Measurements from ENCODE around the gene DCD. TPM values are rescaled to one million over a fixed set of nuclear protein-coding genes. Genes with fewer than 3 reads are reported as not detected.

The DCD gene
- total and polyA plus RNA-seq, 7 experiments from 2014 or later: not detected

- ChIA-PET POLR2A (no interaction called here), CTCF (interaction anchor here (0.5 to 1.5 kb wide), 2 partner anchors 140 to 414 kb away, joined by 3 to 6 read pairs; no protein-coding TSS in a partner anchor)
- DNase-seq: peak in 7 of 9 donors; percentile 10 to 37 (median 20)
- H3K36me3 ChIP-seq (ENCODE audit: control insufficient read depth in 2 of 3, insufficient read depth in 3 of 3, low read length in 3 of 3): no peaks in the 10 kb centered on the region
- H3K4me3 Mint-ChIP-seq: no peak overlapping the region
- H3K4me1 Mint-ChIP-seq: peaks cover 0 to 4% (median 0%) of the 10 kb centered on the region in 7 donors
- peaks cover 13 to 25% (median 19%) of the 10 kb centered on the region in 5 donors for H3K27me3 Mint-ChIP-seq
- H3K9me3 Mint-ChIP-seq: no peaks in the 10 kb centered on the region
- no peaks in the 10 kb centered on the region for H3K4me1 ChIP-seq (ENCODE audit: control insufficient read depth in 2 of 2, insufficient read depth in 2 of 2, low read length in 2 of 2)
- peaks cover 0 to 4% of the 10 kb centered on the region in 2 donors for H3K27me3 ChIP-seq (ENCODE audit: control insufficient read depth in 2 of 2, insufficient read depth in 2 of 2, low read length in 2 of 2)
- H3K4me3 ChIP-seq (ENCODE audit: low read length): no peak overlapping the region
- H3K27ac Mint-ChIP-seq: no peak overlapping the region
- H3K9me3 ChIP-seq (ENCODE audit: control insufficient read depth in 2 of 3, low read length in 3 of 3): no peaks in the 10 kb centered on the region
- intact Hi-C loops (cut with micrococcal nuclease): loop anchor here in 1 of 2 donors (1.0 to 2.0 kb wide), 2 partner anchors 56 to 415 kb away; no protein-coding TSS in a partner anchor
- H3K27ac ChIP-seq (ENCODE audit: low read depth, low read length): no peak overlapping the region
- no peaks in the 10 kb centered on the region for H3K36me3 Mint-ChIP-seq
- peak; percentile 66 for ATAC-seq
These were observed 10.4 kb upstream of the DCD start for GRCh38 chr12:54658306-54659264.

GRCh38 chr12:54657105-54657607 is 9.0 kb upstream of the DCD start:
- Mint-ChIP-seq H3K36me3 (no peaks in the 10 kb centered on the region), H3K4me3 (no peak overlapping the region), H3K9me3 (no peaks in the 10 kb centered on the region), H3K4me1 (peaks cover 0 to 4% (median 0%) of the 10 kb centered on the region in 7 donors), H3K27me3 (peaks cover 23 to 32% (median 29%) of the 10 kb centered on the region in 5 donors), H3K27ac (no peak overlapping the region)
- Histone ChIP-seq H3K27ac (ENCODE audit: low read depth, low read length) (no peak overlapping the region), H3K9me3 (ENCODE audit: control insufficient read depth in 2 of 3, low read length in 3 of 3) (no peaks in the 10 kb centered on the region), H3K36me3 (ENCODE audit: control insufficient read depth in 2 of 3, insufficient read depth in 3 of 3, low read length in 3 of 3) (no peaks in the 10 kb centered on the region), H3K4me1 (ENCODE audit: control insufficient read depth in 2 of 2, insufficient read depth in 2 of 2, low read length in 2 of 2) (no peaks in the 10 kb centered on the region), H3K4me3 (ENCODE audit: low read length) (no peak overlapping the region), H3K27me3 (ENCODE audit: control insufficient read depth in 2 of 2, insufficient read depth in 2 of 2, low read length in 2 of 2) (no peaks in the 10 kb centered on the region)
- ChIA-PET CTCF (no interaction called here), POLR2A (no interaction called here)
- ATAC-seq (no peak), DNase-seq (no peak)
- intact Hi-C loops (cut with micrococcal nuclease): no loop called here

GRCh38 chr12:54654926-54655325 is 6.8 kb upstream of the DCD start:
- Mint-ChIP-seq H3K27me3 (peaks cover 22 to 30% (median 23%) of the 10 kb centered on the region in 5 donors), H3K27ac (no peak overlapping the region), H3K4me3 (no peak overlapping the region), H3K9me3 (no peaks in the 10 kb centered on the region), H3K36me3 (no peaks in the 10 kb centered on the region), H3K4me1 (peaks cover 0 to 4% (median 0%) of the 10 kb centered on the region in 7 donors)
- Histone ChIP-seq H3K9me3 (ENCODE audit: control insufficient read depth in 2 of 3, low read length in 3 of 3) (no peaks in the 10 kb centered on the region), H3K27me3 (ENCODE audit: control insufficient read depth in 2 of 2, insufficient read depth in 2 of 2, low read length in 2 of 2) (no peaks in the 10 kb centered on the region), H3K4me3 (ENCODE audit: low read length) (no peak overlapping the region), H3K36me3 (ENCODE audit: control insufficient read depth in 2 of 3, insufficient read depth in 3 of 3, low read length in 3 of 3) (no peaks in the 10 kb centered on the region), H3K4me1 (ENCODE audit: control insufficient read depth in 2 of 2, insufficient read depth in 2 of 2, low read length in 2 of 2) (no peaks in the 10 kb centered on the region), H3K27ac (ENCODE audit: low read depth, low read length) (no peak overlapping the region)
- ChIA-PET POLR2A (no interaction called here), CTCF (no interaction called here)
- ATAC-seq (no peak), DNase-seq (no peak)
- intact Hi-C loops (cut with micrococcal nuclease): no loop called here

GRCh38 chr12:54653025-54653424 is 4.9 kb upstream of the DCD start:
- no peaks in the 10 kb centered on the region for H3K36me3 ChIP-seq (ENCODE audit: control insufficient read depth in 2 of 3, insufficient read depth in 3 of 3, low read length in 3 of 3)
- Mint-ChIP-seq H3K9me3 (no peaks in the 10 kb centered on the region), H3K27ac (no peak overlapping the region), H3K27me3 (peaks cover 14 to 28% (median 21%) of the 10 kb centered on the region in 5 donors), H3K36me3 (no peaks in the 10 kb centered on the region), H3K4me3 (no peak overlapping the region), H3K4me1 (peaks cover 0 to 2% (median 0%) of the 10 kb centered on the region in 7 donors)
- no peaks in the 10 kb centered on the region for H3K4me1 ChIP-seq (ENCODE audit: control insufficient read depth in 2 of 2, insufficient read depth in 2 of 2, low read length in 2 of 2)
- no peaks in the 10 kb centered on the region for H3K27me3 ChIP-seq (ENCODE audit: control insufficient read depth in 2 of 2, insufficient read depth in 2 of 2, low read length in 2 of 2)
- ATAC-seq (no peak), DNase-seq (no peak)
- intact Hi-C loops (cut with micrococcal nuclease): no loop called here
- POLR2A ChIA-PET: no interaction called here
- no peak overlapping the region for H3K4me3 ChIP-seq (ENCODE audit: low read length)
- CTCF ChIA-PET: no interaction called here
- H3K27ac ChIP-seq (ENCODE audit: low read depth, low read length): no peak overlapping the region
- H3K9me3 ChIP-seq (ENCODE audit: control insufficient read depth in 2 of 3, low read length in 3 of 3): no peaks in the 10 kb centered on the region

GRCh38 chr12:54650889-54651288 is 2.7 kb upstream of the DCD start:
- Mint-ChIP-seq H3K4me1 (peaks cover 0 to 2% (median 0%) of the 10 kb centered on the region in 7 donors), H3K9me3 (no peaks in the 10 kb centered on the region), H3K36me3 (no peaks in the 10 kb centered on the region), H3K27ac (no peak overlapping the region), H3K27me3 (peaks cover 20 to 40% (median 29%) of the 10 kb centered on the region in 5 donors), H3K4me3 (no peak overlapping the region)
- ChIA-PET CTCF (no interaction called here), POLR2A (no interaction called here)
- ATAC-seq: no peak
- no peaks in the 10 kb centered on the region for H3K4me1 ChIP-seq (ENCODE audit: control insufficient read depth in 2 of 2, insufficient read depth in 2 of 2, low read length in 2 of 2)
- H3K9me3 ChIP-seq (ENCODE audit: control insufficient read depth in 2 of 3, low read length in 3 of 3): no peaks in the 10 kb centered on the region
- H3K27me3 ChIP-seq (ENCODE audit: control insufficient read depth in 2 of 2, insufficient read depth in 2 of 2, low read length in 2 of 2): no peaks in the 10 kb centered on the region
- no peak for DNase-seq
- H3K36me3 ChIP-seq (ENCODE audit: control insufficient read depth in 2 of 3, insufficient read depth in 3 of 3, low read length in 3 of 3): no peaks in the 10 kb centered on the region
- no peak overlapping the region for H3K4me3 ChIP-seq (ENCODE audit: low read length)
- intact Hi-C loops (cut with micrococcal nuclease): no loop called here
- no peak overlapping the region for H3K27ac ChIP-seq (ENCODE audit: low read depth, low read length)

GRCh38 chr12:54650409-54650808 is 2.2 kb upstream of the DCD start:
- CTCF ChIA-PET: interaction anchor here (0.6 kb wide), 1 partner anchor 1233 kb away, joined by 3 read pairs; no protein-coding TSS in a partner anchor

More at GRCh38 chr12:54650409-54650808, 2.2 kb upstream of the DCD start:
- Histone ChIP-seq H3K27me3 (ENCODE audit: control insufficient read depth in 2 of 2, insufficient read depth in 2 of 2, low read length in 2 of 2) (no peaks in the 10 kb centered on the region), H3K36me3 (ENCODE audit: control insufficient read depth in 2 of 3, insufficient read depth in 3 of 3, low read length in 3 of 3) (no peaks in the 10 kb centered on the region), H3K9me3 (ENCODE audit: control insufficient read depth in 2 of 3, low read length in 3 of 3) (no peaks in the 10 kb centered on the region), H3K27ac (ENCODE audit: low read depth, low read length) (no peak overlapping the region), H3K4me3 (ENCODE audit: low read length) (no peak overlapping the region), H3K4me1 (ENCODE audit: control insufficient read depth in 2 of 2, insufficient read depth in 2 of 2, low read length in 2 of 2) (no peaks in the 10 kb centered on the region)
- no peak overlapping the region for H3K4me3 Mint-ChIP-seq
- DNase-seq: no peak
- H3K9me3 Mint-ChIP-seq: no peaks in the 10 kb centered on the region
- H3K27me3 Mint-ChIP-seq: peaks cover 21 to 44% (median 33%) of the 10 kb centered on the region in 5 donors
- H3K4me1 Mint-ChIP-seq: peaks cover 0 to 2% (median 0%) of the 10 kb centered on the region in 7 donors
- no peak for ATAC-seq
- intact Hi-C loops (cut with micrococcal nuclease): no loop called here
- no peaks in the 10 kb centered on the region for H3K36me3 Mint-ChIP-seq
- H3K27ac Mint-ChIP-seq: no peak overlapping the region
- POLR2A ChIA-PET: interaction anchor here (0.8 kb wide), 1 partner anchor 9 kb away, joined by 3 read pairs; no protein-coding TSS in a partner anchor

All from naive thymus-derived CD4-positive, alpha-beta T cell (primary cell).